CD4-positive, alpha-beta T cell treated with Interferon gamma for 1 hour (primary cell): ENCODE results near the gene COPG2.
"Not testable (repeated sequence)": the region's sequence is repeated elsewhere in the genome, so short reads cannot be mapped to it uniquely, and the experiment has no call there.

Experiments used
- DNase-seq: peaks from one replicate; pipeline ENCODE4 v3.0.0-alpha.2; 2020

COPG2 gene

GRCh38 chr7:130668258-130669084, at the start of gene COPG2:
Gene COPG2, minus strand, starts transcription at chr7:130668748. Its CDS starts 80 bp downstream, at chr7:130668668.
- peak; percentile 74 for DNase-seq

DNA sequence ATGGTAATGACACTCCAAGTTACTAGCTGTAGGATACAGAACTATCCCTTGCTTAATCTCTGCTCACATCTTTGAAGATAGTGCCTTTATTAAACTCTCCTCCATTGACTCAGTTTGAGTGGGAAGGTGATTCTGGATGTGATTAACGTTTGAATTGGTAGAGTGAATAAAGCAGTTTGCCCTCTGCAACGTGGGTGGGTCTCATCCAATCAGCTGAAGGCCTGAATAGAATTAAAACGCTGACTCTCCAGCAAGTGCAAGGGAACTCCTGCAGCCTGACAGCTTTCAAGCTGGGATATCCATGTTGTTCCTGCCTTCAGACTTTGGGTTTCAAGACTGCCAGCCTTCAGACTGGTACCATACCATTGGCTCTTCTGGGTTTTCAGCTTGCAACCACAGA, 43.9 kb upstream of the COPG2 start:
- DNase-seq: no peak

GRCh38 chr7:130708766-130709165, 40.2 kb upstream of the COPG2 start:
- no peak for DNase-seq

GRCh38 chr7:130708001-130708400, 39.5 kb upstream of the COPG2 start:
- no peak for DNase-seq

DNA sequence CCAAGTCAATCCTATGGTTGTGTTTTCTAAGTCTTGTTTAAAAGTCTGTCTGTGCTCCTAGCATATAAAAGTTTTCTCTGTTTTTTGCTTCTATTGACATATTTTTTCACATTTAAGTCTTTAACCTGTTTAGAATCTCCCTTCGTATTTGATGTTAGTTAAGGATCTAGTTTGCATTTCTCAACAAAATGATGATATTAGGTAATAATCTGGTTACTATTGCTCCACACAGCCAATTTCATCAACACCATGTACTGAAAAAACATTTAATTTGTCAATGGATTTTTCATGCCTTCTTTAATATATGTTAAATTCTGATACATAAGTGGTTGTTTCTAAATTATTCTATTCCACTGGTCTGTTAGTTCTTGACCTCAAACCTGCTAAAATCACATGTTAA, 35.3 kb upstream of the COPG2 start:
- no peak for DNase-seq

DNA sequence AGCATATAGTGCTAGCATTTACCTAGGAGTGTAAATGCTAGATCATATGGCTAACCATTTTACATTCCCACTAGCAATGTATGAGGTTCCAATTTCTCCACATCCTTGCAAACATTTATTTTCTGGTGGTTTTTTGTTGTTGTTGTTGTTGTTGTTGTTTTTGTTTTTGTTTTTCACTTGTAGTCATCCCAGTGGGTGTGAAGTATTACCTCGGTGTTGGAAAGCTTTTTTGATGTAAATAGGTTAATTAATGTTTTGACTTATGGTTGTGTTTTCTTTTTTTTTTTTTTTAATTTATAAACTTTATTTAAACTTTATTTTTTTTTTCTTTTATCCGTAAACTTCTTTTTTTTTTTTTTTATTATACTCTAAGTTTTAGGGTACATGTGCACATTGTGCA, 33.1 kb upstream of the COPG2 start:
- no peak for DNase-seq

- DNase-seq: no peak
These were observed 32.2 kb upstream of the COPG2 start for GRCh38 chr7:130700760-130701159.

- no peak for DNase-seq
These were observed 31.1 kb upstream of the COPG2 start for GRCh38 chr7:130699686-130700085.

DNA sequence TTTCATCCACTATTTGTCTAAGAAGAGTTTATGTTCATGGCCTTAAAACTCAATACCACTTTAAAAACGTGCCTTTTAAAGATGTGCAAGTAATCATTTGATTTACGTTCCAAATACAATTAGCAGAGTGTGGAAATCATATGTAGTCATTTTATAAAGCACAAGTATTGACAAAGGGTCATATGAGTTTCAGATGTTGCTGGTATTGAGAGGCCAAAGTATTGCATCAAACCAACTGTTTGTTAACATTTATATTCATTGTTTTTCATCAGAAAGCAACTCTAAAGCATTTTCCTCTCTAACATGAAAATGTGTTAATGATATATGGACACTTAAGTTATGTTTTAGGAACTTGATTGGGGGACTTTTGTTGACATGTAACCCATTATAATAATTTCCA, 29.3 kb upstream of the COPG2 start:
- no peak for DNase-seq

DNA sequence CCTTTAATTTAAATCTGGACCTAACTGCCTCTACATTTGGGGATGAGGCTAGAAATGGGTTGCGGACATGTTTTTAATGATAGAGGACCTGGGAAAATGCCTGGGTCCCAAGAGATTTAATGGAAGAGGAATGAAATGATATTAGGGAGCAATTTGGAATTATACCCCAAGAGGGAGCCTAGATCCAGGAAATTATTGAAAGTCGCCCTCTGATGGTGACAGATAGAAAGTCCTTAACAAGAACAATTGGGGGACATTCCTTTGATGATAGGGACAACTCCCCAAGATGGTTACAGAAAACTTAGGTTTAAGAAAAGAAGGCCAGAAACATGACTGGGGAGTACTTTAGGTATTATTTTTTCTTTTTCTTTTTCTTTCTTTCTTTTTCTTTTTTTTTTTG, 27.3 kb upstream of the COPG2 start:
- DNase-seq: no peak

- DNase-seq: not testable (repeated sequence)
These were observed 23.8 kb upstream of the COPG2 start for GRCh38 chr7:130692396-130692795.

DNA sequence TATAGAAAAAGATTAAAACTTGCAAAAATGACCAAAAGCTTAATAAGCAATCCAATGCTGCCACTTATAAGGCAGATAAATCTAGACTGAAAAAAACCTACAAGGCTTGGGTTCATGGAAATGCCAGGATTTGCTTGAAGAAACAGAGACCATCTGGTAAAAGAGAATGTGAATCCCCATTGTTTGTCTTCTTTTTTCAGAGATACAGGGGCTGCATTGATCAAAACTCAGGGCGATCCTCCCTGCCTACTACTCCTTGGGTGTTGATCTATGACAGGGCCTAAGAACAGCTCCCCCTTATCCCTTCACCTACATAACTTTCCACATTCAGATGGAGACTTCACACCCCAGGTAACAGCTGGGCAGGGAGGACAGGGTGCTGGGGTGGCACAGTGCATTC, 21.1 kb upstream of the COPG2 start:
- no peak for DNase-seq

GRCh38 chr7:130683026-130683425, 14.5 kb upstream of the COPG2 start:
- DNase-seq: no peak

GRCh38 chr7:130674456-130674855, 5.9 kb upstream of the COPG2 start:
- DNase-seq: no peak

DNA sequence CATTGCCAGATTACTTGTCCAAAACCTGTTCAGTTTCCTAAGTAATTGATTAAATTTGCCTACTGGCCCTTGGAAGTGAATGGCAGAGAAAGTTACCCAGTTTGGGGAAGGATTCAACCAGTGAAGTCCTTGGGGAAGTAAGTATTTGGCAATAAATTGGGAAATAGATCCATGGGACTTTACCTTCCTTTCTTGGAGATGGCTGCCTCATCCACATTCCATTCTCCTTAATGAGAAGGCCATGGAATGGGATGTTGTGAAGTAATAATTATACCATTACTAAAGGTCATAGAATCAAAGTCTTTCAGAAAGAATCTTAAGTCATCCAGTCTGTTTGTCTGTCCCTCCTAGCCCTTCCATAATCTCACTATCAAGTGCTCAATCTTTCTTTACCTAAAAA, 4.5 kb upstream of the COPG2 start:
- no peak for DNase-seq

DNA sequence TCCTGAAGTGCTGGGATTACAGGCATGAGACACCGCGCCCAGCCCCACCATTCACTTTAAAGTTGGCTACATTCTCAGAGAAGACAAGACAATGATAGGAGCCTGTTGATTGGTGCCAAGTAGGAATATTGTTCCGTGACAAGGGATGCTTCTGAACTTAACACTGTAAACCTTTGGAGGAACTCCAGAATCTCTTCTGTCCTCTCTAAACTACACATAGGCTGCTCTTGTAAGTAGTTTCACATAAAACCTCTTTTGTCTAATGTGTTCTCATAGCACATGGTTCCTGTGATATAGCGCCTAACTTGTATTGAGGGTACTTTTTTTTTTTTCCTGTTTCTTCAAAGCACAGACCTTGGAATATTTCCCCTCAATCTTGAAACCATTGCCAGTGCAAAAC, 3.6 kb upstream of the COPG2 start:
- no peak for DNase-seq

GRCh38 chr7:130669085-130669700, 645 bp upstream of the COPG2 start:
- DNase-seq: no peak

GRCh38 chr7:130667593-130668257, 823 bp downstream of the COPG2 start:
- no peak for DNase-seq

DNA sequence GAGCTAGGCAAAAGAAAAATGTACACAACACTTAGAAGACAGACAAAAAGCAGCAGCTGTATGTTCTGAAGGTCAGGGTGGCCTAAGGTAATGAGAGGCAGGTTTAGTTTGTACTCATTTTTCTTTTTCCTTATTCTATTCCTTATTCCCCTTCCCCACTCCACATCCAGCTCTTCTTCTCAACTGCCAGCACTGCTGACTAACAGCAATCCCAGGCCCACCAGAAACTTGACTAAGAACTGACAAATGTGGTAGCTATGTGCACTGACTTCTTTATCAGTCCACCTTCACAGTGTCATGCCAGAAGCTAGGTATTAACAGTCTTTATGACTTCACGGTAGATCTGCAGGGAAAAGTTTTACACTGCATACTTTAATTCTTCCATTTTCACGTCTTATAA, 6.1 kb downstream of the COPG2 start:
- no peak for DNase-seq

- DNase-seq: no peak
These were observed 13.3 kb downstream of the COPG2 start for GRCh38 chr7:130655286-130655685.

- no peak for DNase-seq
These were observed 13.7 kb downstream of the COPG2 start for GRCh38 chr7:130654850-130655249.

DNA sequence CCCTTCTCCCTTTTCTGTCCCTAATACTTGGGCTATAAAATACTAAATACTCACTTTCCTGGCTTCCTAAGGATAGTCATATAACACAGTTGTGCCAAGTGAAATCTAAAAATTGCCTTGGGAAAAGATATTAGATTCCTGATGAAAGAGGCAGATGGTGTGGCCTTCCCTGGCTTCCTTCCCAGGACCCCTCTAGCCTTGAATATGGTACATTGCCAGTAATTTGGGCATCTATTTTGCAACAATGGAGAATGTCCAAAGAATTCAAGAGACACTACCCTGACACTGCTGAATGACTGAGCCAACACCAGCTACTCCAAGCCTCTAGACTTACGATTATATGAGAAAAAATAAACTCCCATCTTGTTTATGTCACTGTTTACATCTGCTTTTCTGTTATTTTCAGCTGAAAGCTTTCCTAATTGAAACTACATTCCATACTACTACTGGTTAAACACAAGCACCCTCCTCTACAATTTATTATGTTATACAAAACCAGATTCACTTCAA, 17.9 kb downstream of the COPG2 start:
- no peak for DNase-seq

- DNase-seq: no peak
These were observed 19.4 kb downstream of the COPG2 start for GRCh38 chr7:130649004-130649790.
